Omental fat pad (tissue), 4 donors: ENCODE measurements around the gene IL1RAPL2. TPM values are rescaled to one million over a fixed set of nuclear protein-coding genes. Genes with fewer than 3 reads are reported as not detected.
"Not testable (repeated sequence)": the region's sequence is repeated elsewhere in the genome, so short reads cannot be mapped to it uniquely, and the experiment has no call there.

Source experiments
- ATAC-seq: fragments of 150-250 bp; one replicate; pipeline ENCODE4 v1.9.1; 2016; ENCODE audit warnings: mild to moderate bottlenecking, moderate library complexity; ENCODE audit not compliant: low FRiP score
- DNase-seq: peaks from one replicate; pipeline ENCODE4 v3.0.0-alpha.2; 2019; ENCODE audit warnings: low spot score
- total RNA-seq, 4 donors: library from RNA; depleted of rRNA; stranded (reverse); fragments of >200 nt; gene quantifications; one replicate each; pipeline ENCODE4 v1.1.0, GENCODE V29; 2016
- TF ChIP-seq, protein P1 (sequence below), 3 donors: fragments of 450-650 bp; IDR thresholded peaks; one replicate each; pipeline ENCODE4 v1.5.1; 2016 to 2017; ENCODE audit warnings: antibody characterized with exemption in 3 of 3, mild to moderate bottlenecking in 3 of 3, moderate library complexity in 2 of 3

IL1RAPL2 gene
- total RNA-seq, 4 donors from 2014 or later: 0.09 TPM; not detected in 3

DNA sequence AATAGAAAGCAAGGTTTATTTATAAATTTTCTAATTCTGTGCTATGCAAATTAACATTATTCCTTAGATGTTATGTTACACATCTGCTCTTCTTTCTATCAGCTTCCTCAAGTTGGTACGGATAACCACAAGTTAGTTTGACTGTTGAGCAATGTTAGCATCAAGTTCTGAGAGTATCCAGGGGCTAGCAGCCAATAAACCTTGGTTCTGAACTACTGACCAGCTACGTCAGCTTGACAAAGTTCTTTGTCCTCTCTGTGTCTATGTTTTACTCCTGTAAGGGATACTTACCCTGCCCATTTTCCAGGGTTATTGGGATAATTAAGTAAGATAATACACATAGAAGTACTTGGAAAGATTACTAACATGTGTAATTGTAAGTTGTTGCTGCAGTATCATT, 662.6 kb downstream of the IL1RAPL2 start:
- ATAC-seq: no peak
- no peak for DNase-seq
- TF ChIP-seq, protein P1, sequence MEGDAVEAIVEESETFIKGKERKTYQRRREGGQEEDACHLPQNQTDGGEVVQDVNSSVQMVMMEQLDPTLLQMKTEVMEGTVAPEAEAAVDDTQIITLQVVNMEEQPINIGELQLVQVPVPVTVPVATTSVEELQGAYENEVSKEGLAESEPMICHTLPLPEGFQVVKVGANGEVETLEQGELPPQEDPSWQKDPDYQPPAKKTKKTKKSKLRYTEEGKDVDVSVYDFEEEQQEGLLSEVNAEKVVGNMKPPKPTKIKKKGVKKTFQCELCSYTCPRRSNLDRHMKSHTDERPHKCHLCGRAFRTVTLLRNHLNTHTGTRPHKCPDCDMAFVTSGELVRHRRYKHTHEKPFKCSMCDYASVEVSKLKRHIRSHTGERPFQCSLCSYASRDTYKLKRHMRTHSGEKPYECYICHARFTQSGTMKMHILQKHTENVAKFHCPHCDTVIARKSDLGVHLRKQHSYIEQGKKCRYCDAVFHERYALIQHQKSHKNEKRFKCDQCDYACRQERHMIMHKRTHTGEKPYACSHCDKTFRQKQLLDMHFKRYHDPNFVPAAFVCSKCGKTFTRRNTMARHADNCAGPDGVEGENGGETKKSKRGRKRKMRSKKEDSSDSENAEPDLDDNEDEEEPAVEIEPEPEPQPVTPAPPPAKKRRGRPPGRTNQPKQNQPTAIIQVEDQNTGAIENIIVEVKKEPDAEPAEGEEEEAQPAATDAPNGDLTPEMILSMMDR (IDR thresholded peaks at IDR 0.05): no peak

DNA sequence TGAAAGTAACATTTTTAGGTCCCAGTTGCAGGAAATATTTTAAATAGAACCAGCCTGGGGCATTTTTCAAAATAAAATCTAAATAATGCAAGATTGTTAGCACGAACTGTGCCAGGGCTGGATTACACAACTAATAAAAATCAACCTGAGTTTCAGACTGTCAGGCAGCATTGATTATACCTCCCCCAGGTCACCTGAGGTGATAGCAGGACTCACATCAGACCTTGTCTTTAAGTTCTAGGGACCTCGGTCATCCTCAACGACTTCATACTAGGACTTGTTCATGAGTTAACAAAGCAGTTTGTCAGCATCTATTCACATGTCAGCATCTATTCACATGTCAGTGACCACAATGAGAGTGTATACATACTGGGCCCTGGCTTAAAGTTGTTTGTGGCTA, 663.1 kb downstream of the IL1RAPL2 start:
- DNase-seq: no peak
- TF ChIP-seq, protein P1 (IDR thresholded peaks at IDR 0.05): no peak
- no peak for ATAC-seq

DNA sequence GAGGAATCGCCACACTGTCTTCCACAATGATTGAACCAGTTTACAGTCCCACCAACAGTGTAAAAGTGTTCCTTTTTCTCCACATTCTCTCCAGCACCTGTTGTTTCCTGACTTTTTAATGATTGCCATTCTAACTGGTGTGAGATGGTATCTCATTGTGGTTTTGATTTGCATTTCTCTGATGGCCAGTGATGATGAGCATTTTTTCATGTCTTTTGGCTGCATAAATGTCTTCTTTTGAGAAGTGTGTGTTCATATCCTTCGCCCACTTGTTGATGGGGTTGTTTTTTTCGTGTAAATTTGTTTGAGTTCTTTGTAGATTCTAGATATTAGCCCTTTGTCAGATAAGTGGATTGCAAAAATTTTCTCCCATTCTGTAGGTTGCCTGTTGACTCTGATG, 671.4 kb downstream of the IL1RAPL2 start:
- not testable (repeated sequence) for DNase-seq, ATAC-seq

DNA sequence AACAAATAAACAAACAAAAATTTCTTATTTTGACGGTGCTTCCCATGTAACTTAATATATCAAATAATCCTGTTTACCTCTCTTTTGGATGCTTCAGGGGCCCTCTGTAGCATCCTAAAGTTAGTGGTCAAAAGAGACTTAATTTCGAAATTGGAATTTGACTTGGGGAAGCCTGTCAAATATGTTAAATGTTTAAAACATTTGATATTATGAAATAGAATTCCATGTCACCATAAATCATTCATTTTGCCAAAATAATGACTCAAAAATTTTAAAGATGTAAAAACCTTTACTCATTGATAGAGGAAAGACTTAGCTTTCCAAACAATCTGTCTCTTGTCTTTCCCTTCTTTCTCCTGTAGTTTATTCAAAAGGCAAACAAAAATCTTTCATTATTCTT, 675.1 kb downstream of the IL1RAPL2 start:
- no peak for ATAC-seq
- no peak for DNase-seq
- TF ChIP-seq, protein P1 (IDR thresholded peaks at IDR 0.05): no peak

DNA sequence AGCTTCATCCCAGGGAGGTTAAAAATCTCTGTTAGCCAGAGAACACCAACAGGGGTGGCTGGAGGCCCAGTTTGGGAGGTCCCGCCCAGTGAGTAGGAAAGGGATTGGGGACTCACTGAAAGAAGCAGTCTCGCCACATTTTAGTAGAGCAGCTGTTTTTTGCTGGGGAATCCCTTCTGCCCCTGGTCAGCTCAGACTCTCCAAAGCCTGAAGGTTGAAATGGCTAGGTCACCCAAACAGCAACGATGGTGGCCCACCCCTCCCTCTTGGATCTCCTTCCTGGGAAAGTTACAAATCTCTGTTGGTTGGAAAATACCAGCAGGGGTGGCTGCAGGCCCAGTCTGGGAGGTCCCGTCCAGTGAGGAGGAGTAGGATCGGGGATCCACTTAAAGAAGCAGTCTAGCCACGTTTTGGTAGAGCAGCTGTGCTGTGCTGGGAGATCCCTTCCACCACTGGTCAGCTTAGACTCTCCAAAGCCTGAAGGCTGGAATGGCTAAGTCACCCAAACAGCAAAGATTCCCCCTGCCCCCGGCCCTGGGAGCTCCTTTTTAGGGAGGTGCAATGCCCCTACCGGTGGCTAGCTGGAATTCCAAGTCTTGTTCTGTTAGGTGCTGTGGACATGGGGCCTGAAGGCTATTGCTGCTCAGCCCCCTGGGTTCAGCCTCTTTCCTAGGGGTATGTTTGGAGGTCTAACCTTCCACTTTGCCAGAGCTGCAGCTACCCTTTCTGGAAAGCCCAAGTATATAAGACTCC, 694.5 kb downstream of the IL1RAPL2 start:
- TF ChIP-seq, protein P1 (IDR thresholded peaks at IDR 0.05): no peak
- DNase-seq (no peak), ATAC-seq (no peak)

DNA sequence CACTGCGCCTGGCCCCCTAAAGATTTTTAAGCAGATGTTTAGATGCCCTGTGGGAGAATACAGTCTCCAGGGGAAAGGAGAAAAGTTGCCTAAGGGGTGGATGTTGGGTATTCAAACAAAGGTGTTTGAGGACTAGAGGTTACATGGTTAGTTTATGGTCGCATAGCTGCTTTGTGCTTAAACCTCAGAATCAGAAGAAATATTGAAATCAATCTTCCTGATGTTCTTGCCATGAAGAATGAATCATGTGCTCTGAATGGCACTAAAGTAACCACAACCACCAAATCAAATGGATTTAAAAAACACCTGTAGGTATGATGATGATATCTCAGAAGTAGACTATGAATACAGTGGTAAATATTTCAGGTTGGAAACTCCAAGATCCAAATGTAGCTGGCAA, 697.2 kb downstream of the IL1RAPL2 start:
- DNase-seq: no peak
- TF ChIP-seq, protein P1 (IDR thresholded peaks at IDR 0.05): no peak
- no peak for ATAC-seq

DNA sequence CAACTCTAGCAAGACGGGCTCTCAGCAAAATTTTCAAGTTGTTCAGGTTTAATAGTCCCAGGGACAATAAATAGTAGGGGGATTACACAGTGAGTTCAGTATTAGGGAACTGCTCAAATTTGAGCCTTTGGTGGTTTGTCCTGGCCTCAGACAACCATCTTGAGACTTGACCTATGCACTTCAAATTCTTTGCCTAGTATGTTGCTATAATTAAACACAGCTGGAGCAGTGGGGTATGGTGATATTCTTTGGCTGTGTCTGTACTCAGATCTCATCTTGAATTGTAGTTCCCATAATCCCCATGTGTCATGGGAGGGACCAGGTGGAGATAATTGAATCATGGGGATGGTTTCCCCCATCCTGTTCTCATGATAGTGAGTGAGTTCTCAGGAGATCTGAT, 697.8 kb downstream of the IL1RAPL2 start:
- DNase-seq (no peak), ATAC-seq (no peak)
- TF ChIP-seq, protein P1 (IDR thresholded peaks at IDR 0.05): no peak
